Stimulated activated CD8-positive, alpha-beta memory T cell treated with anti-CD3 and anti-CD28 coated beads, Interleukin-2, amount 100 ng/mL, for 48 hours (primary cell): Measurements from ENCODE around the gene GRM5.

Experiments used
- DNase-seq, 2 donors: peaks; one replicate each; pipeline ENCODE4 v3.0.0-alpha.2; 2020; ENCODE audit warnings: low read depth in 2 of 2

The GRM5 gene

GRCh38 chr11:88704485-88704884 lies 361.3 kb downstream of the GRM5 start:
- DNase-seq, result no peak

DNA sequence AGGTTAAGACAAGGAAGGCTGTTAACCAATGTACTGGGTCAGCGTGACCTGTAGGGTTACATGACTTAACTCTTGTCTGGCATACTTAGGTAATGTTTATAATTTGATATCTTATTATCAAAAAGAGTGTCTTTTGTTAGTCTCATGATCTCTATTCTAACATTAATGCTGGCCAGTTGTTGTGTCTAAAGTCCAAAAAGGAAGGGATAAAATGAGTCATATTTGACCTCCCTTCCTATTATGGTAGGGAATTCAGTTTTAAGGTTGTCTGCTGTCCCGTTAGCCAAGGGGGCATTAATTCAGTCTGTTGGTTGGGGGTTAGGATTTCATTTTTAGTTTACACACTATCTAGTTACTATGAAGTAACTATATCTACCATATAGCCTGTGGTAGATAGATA lies 364.0 kb downstream of the GRM5 start:
- DNase-seq, result no peak

GRCh38 chr11:88697139-88697538 lies 368.6 kb downstream of the GRM5 start:
- no peak for DNase-seq

GRCh38 chr11:88695689-88696414 lies 369.9 kb downstream of the GRM5 start:
- no peak for DNase-seq

- DNase-seq, result no peak
These were observed 373.3 kb downstream of the GRM5 start for GRCh38 chr11:88692306-88693086.

- no peak for DNase-seq
These were observed 376.1 kb downstream of the GRM5 start for GRCh38 chr11:88689548-88690240.

GRCh38 chr11:88683024-88683423 lies 382.8 kb downstream of the GRM5 start:
- no peak for DNase-seq

GRCh38 chr11:88680806-88681205 lies 385.0 kb downstream of the GRM5 start:
- no peak for DNase-seq

DNA sequence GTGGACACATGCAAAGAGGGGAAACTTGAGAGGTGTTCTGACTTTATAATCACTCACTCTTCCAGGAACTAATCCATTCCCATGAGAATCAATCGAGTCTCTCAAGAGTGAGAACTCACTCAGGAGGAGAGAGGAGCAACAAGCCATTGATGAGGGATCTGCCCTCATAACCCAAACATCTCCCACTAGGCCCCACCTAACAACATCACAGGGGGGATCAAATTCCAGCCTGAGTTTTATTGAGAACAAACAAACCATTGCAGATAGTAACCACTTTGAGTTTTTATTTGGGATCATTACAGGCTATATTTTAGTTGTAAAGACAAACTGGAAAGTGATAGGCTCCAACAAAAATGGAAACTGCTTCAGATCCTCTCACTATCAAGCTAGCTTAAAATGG lies 399.4 kb downstream of the GRM5 start:
- no peak for DNase-seq

GRCh38 chr11:88657076-88657738 lies 408.6 kb downstream of the GRM5 start:
- DNase-seq, result no peak

GRCh38 chr11:88656283-88656682 lies 409.5 kb downstream of the GRM5 start:
- no peak for DNase-seq

DNA sequence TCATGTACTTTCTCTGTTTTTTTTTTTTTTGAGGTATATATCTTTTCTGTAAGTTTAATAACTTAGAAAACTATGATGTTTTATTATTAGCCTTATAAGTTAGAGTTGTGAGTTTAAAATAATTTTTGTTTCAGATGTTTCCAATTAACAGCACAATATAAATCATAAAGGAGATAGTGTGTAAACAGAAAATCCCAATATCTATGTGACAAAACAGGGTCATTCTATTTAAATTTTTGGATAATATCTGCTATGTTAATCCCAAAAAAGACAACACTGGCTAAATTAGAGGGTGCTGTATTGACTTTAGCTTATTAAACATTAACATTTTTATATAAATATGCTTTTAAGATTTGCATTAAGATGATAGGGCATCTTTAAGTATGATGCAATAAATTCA lies 410.1 kb downstream of the GRM5 start:
- no peak for DNase-seq

DNA sequence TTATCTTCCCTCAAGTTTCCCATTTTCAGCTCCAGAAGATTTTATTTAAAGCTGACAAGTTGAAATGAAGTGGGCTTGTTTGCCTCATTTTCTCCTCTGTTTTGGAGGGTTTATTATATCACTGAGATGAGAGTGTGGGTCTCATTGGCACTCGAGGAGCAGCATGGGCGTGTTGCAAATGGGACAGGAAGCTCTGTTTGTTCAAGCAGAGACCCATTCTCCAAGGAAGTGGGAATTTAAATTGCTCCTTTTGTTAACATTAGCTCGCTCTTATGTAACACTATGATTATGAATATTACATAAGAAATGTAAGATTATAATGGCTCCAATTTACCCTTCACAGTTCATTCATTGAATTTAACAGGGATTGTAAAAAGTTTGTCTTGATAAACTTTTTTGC lies 410.6 kb downstream of the GRM5 start:
- DNase-seq, result no peak

GRCh38 chr11:88651556-88651955 lies 414.2 kb downstream of the GRM5 start:
- no peak for DNase-seq

DNA sequence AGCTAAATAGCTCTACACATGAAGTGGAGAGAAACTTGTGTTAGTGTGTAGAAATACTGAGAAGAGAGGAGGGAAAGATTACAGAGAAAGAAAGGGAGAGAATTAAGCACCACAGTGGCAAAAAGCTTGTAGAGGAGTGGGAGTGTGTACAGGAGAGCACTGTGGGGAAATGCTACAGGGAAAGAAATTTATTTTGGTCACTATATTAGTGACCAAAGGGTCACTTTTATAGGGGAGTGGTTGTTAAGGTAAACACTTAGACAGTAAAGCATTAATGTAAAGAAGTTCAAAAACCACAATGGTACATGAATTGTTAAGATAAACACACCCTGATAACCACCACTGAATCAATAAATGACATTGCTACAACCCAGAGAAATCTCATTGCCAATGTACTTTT lies 421.1 kb downstream of the GRM5 start:
- DNase-seq, result no peak

GRCh38 chr11:88632163-88632562 lies 433.6 kb downstream of the GRM5 start:
- DNase-seq, result no peak

DNA sequence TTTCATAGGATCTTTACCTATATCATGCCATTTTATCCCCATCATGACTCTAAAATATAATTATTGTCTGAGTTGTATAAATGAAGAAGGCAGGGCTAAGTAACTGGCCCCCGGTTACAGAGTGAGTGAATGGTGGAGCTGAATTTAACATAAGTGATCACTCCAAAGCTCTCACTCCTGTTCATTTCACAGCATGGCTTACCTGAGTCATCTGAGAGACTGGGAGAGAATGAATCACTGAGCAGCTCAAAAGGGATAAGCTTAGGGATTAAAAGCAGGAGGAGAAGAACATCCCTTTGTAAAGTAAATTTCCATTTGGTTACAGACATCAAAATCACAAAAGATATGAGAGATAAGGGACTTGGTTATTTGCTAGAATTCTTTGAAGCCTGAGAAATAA lies 434.3 kb downstream of the GRM5 start:
- no peak for DNase-seq

- no peak for DNase-seq
These were observed 436.3 kb downstream of the GRM5 start for GRCh38 chr11:88629496-88629895.

DNA sequence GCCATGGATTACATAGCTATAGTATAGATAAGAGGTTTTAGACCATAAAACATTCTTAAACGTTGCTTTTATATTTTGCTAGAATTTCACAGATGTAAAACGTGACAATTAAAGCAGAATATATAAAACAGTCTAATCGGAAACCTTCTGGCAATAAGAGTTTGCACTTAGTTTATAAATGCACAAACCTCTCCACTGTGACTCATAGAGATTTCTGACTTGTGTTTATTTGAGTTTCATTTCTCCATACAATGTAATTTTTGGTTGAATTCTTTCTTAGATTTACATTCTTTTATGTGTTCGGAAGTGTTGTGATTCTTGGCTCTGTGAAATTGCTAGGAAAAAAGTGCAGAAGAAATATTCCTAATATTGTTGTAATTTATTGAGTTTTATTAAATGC lies 439.6 kb downstream of the GRM5 start:
- DNase-seq, result no peak

DNA sequence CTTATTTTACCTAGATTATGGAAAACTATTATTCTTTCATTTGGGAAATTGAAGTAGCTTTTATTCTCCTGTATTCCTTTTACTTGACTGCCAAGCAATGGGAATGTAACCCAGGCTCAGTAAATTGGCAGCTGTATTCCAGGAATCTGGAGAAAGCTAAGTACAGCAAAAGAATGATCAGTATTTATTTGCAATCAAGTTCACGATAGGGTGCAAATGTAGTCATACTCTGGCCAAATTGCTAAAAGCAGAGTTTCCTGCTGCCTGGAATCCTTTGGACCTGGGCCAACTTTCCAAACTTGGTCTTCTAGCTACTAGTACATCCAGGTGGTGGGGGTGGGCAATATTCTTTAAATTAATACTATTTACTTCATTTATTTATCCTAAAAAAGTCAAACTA lies 442.3 kb downstream of the GRM5 start:
- DNase-seq, result no peak

- no peak for DNase-seq
These were observed 445.1 kb downstream of the GRM5 start for GRCh38 chr11:88620568-88621130.
